DMS53 treated with DMSO at 0.1 percent for 48 hours (cell line): Measurements from ENCODE around the gene VEPH1.

ENCODE experiments used
- DNase-seq: peaks from one replicate; lab custom pipeline; 2025; ENCODE audit not compliant: unreplicated experiment; lab: John Stamatoyannopoulos, UW

Gene VEPH1

GRCh38 chr3:157523814-157524213, 20.6 kb upstream of the VEPH1 start:
- no peak for DNase-seq

GRCh38 chr3:157522648-157523047, 19.4 kb upstream of the VEPH1 start:
- no peak for DNase-seq

- DNase-seq: no peak
Measured at GRCh38 chr3:157520485-157521150, 17.4 kb upstream of the VEPH1 start.

GRCh38 chr3:157518881-157519280, 15.7 kb upstream of the VEPH1 start:
- DNase-seq: no peak

- no peak for DNase-seq
Measured at GRCh38 chr3:157516928-157517327, 13.7 kb upstream of the VEPH1 start.

- DNase-seq: no peak
Measured at GRCh38 chr3:157515398-157515797, 12.2 kb upstream of the VEPH1 start.

GRCh38 chr3:157514371-157514895, 11.2 kb upstream of the VEPH1 start:
- DNase-seq: no peak

GRCh38 chr3:157513585-157513984, 10.4 kb upstream of the VEPH1 start:
- no peak for DNase-seq

- DNase-seq: no peak
Measured at GRCh38 chr3:157512534-157512933, 9.3 kb upstream of the VEPH1 start.

- DNase-seq: no peak
Measured at GRCh38 chr3:157508461-157508860, 5.2 kb upstream of the VEPH1 start.

GRCh38 chr3:157501863-157502262, 1.4 kb downstream of the VEPH1 start:
- no peak for DNase-seq

- DNase-seq: no peak
Measured at GRCh38 chr3:157500232-157500631, 3.0 kb downstream of the VEPH1 start.

GRCh38 chr3:157499342-157499963, 3.8 kb downstream of the VEPH1 start:
- peak; percentile 34 for DNase-seq

GRCh38 chr3:157498371-157498770, 4.8 kb downstream of the VEPH1 start:
- DNase-seq: no peak

- no peak for DNase-seq
Measured at GRCh38 chr3:157495846-157496245, 7.4 kb downstream of the VEPH1 start.

- peak; percentile 17 for DNase-seq
Measured at GRCh38 chr3:157494581-157495281, 8.5 kb downstream of the VEPH1 start.

GRCh38 chr3:157493627-157494550, 9.3 kb downstream of the VEPH1 start:
- peak; percentile 5 for DNase-seq

- DNase-seq: no peak
Measured at GRCh38 chr3:157491136-157491535, 12.1 kb downstream of the VEPH1 start.

- DNase-seq: no peak
Measured at GRCh38 chr3:157488144-157488543, 15.1 kb downstream of the VEPH1 start.

- DNase-seq: no peak
Measured at GRCh38 chr3:157487339-157487738, 15.9 kb downstream of the VEPH1 start.
